GM12874 (cell line): Measurements from ENCODE around the gene ZNF189.

Experiments
- CTCF ChIP-seq: IDR thresholded peaks from 2 replicates; pipeline ENCODE4 v1.5.1; 2011; ENCODE audit warnings: low read depth, mild to moderate bottlenecking, control low read depth, low read length, moderate library complexity; ENCODE audit not compliant: insufficient read depth

The ZNF189 gene

GRCh38 chr9:101409079-101409477 is 10.4 kb downstream of the ZNF189 start:
- TF ChIP-seq CTCF = no peak

- TF ChIP-seq CTCF = no peak
Measured at GRCh38 chr9:101414839-101415238, 16.2 kb downstream of the ZNF189 start.

GRCh38 chr9:101415578-101415977 is 16.9 kb downstream of the ZNF189 start:
- no peak for TF ChIP-seq CTCF

GRCh38 chr9:101417389-101417788 is 18.7 kb downstream of the ZNF189 start:
- TF ChIP-seq CTCF = no peak

- TF ChIP-seq CTCF = no peak
Measured at GRCh38 chr9:101417977-101418376, 19.3 kb downstream of the ZNF189 start.

GRCh38 chr9:101418518-101419430 is 20.1 kb downstream of the ZNF189 start:
- TF ChIP-seq CTCF = no peak

GRCh38 chr9:101419863-101420262 is 21.2 kb downstream of the ZNF189 start:
- TF ChIP-seq CTCF = no peak
